GM21576 (cell line): Measurements from ENCODE around the gene NDUFS3.

Source experiments
- ATAC-seq: cut with Tn5 transposase; IDR thresholded peaks from one replicate; pipeline ENCODE4 v1.9.1; 2021; ENCODE audit warnings: mild to moderate bottlenecking, moderate library complexity; ENCODE audit not compliant: unreplicated experiment

Gene NDUFS3

DNA sequence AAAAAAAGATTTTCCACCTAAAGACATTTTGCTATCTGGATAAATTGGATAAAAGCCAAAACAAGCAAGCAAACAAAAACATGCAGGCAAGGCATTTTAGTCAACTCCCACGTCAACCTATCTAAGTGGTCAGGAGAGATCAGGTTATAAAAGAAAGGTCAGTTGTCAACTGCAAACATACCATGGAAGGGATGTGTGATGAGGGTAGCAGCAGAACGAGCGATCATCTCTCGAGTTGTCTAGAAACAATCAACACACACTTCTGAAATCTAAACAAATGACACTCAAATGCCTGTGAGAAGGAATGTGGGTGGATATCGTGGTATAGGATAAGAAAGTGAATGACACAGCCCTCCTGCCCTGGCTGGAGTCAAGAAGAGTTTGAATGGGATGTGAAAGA, 52.6 kb downstream of the NDUFS3 start:
- no peak for ATAC-seq
